Measurements from ENCODE around the gene NRIP2. TPM values are rescaled to one million over a fixed set of nuclear protein-coding genes. Genes with fewer than 3 reads are reported as not detected.
A peak's percentile ranks its signal among the peaks of the same experiment; 100 is the strongest.

The NRIP2 gene
- total RNA-seq, 2 donors from 2014 or later: not detected

- no peak overlapping the region for H3K4me3 Mint-ChIP-seq
- H3K27ac Mint-ChIP-seq: peak overlapping the region; percentile 41
- no peak for ATAC-seq
- DNase-seq: no peak
- H3K9me3 ChIP-seq (ENCODE audit: control insufficient read depth, low read length, poor library complexity, severe bottlenecking): no peaks in the 10 kb centered on the region
- H3K27me3 Mint-ChIP-seq: peaks cover 6% of the 10 kb centered on the region
- H3K36me3 Mint-ChIP-seq (ENCODE audit: low read depth): peaks cover 7% of the 10 kb centered on the region
- H3K4me1 Mint-ChIP-seq: peaks cover 15% of the 10 kb centered on the region
Observed at GRCh38 chr12:2833810-2834209, 1.0 kb downstream of the NRIP2 start.

DNA sequence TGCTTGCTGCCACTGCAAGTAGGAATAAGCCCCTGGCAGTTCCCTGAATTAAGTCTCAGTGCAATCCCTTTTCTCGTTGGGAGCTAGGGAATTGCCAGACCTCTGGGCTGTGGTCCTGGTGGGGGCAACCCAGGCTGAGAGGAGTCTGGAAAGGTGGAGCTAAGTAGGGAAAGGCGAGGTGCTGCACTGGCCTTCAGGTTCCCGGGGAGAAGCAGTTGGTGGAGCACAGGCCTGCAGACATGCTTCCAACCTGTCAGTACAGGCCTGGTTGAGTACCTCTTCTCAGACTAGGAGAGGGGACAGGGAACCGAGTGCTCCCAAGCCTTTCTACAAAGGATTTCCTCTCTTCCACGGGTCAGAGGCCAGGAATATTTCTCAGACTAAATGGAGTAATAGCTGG is 1.5 kb downstream of the NRIP2 start:
- Mint-ChIP-seq H3K4me3 (no peak overlapping the region), H3K27ac (peak overlapping the region; percentile 41), H3K36me3 (ENCODE audit: low read depth) (peaks cover 8% of the 10 kb centered on the region), H3K4me1 (peaks cover 15% of the 10 kb centered on the region), H3K27me3 (peaks cover 6% of the 10 kb centered on the region)
- ATAC-seq (no peak), DNase-seq (no peak)
- H3K9me3 ChIP-seq (ENCODE audit: control insufficient read depth, low read length, poor library complexity, severe bottlenecking): no peaks in the 10 kb centered on the region

- H3K36me3 Mint-ChIP-seq (ENCODE audit: low read depth): peaks cover 8% of the 10 kb centered on the region
- H3K4me1 Mint-ChIP-seq: peaks cover 15% of the 10 kb centered on the region
- no peak overlapping the region for H3K4me3 Mint-ChIP-seq
- ATAC-seq (no peak), DNase-seq (no peak)
- H3K9me3 ChIP-seq (ENCODE audit: control insufficient read depth, low read length, poor library complexity, severe bottlenecking): no peaks in the 10 kb centered on the region
- peak overlapping the region; percentile 54 for H3K27ac Mint-ChIP-seq
- peaks cover 6% of the 10 kb centered on the region for H3K27me3 Mint-ChIP-seq
Observed at GRCh38 chr12:2832550-2833127, 2.2 kb downstream of the NRIP2 start.

DNA sequence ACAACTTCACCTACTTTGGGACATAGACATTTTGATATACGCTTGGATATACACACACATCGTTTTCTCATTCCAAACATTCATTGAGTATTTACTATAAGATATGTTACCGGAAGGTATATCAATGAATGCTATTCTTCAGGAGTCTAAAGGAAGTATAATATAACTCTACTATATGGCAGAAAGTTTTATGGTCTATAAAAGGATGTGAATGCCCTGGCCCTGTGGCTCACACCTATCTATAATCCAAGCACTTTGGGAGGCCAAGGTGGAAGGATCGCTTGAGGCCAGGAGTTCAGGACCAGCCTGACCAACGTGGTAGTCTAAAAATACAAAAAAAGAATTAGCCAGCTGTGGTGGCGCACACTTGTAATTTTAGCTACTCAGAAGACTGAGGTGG is 5.6 kb downstream of the NRIP2 start:
- DNase-seq (no peak), ATAC-seq (no peak)
- Mint-ChIP-seq H3K36me3 (ENCODE audit: low read depth) (peaks cover 12% of the 10 kb centered on the region), H3K4me1 (peaks cover 10% of the 10 kb centered on the region), H3K27me3 (peaks cover 5% of the 10 kb centered on the region), H3K27ac (no peak overlapping the region), H3K4me3 (no peak overlapping the region)
- no peaks in the 10 kb centered on the region for H3K9me3 ChIP-seq (ENCODE audit: control insufficient read depth, low read length, poor library complexity, severe bottlenecking)

GRCh38 chr12:2826721-2827515 is 7.9 kb downstream of the NRIP2 start:
- Mint-ChIP-seq H3K36me3 (ENCODE audit: low read depth) (peaks cover 12% of the 10 kb centered on the region), H3K27me3 (no peaks in the 10 kb centered on the region), H3K4me1 (peaks cover 4% of the 10 kb centered on the region), H3K4me3 (no peak overlapping the region), H3K27ac (no peak overlapping the region)
- ATAC-seq (no peak), DNase-seq (no peak)
- H3K9me3 ChIP-seq (ENCODE audit: control insufficient read depth, low read length, poor library complexity, severe bottlenecking): no peaks in the 10 kb centered on the region

GRCh38 chr12:2826036-2826435 is 8.8 kb downstream of the NRIP2 start:
- DNase-seq (no peak), ATAC-seq (no peak)
- peaks cover 2% of the 10 kb centered on the region for H3K4me1 Mint-ChIP-seq
- peaks cover 7% of the 10 kb centered on the region for H3K36me3 Mint-ChIP-seq (ENCODE audit: low read depth)
- no peaks in the 10 kb centered on the region for H3K9me3 ChIP-seq (ENCODE audit: control insufficient read depth, low read length, poor library complexity, severe bottlenecking)
- no peak overlapping the region for H3K4me3 Mint-ChIP-seq
- no peaks in the 10 kb centered on the region for H3K27me3 Mint-ChIP-seq
- H3K27ac Mint-ChIP-seq: no peak overlapping the region

- DNase-seq: no peak
- Mint-ChIP-seq H3K4me3 (no peak overlapping the region), H3K27ac (no peak overlapping the region), H3K4me1 (peaks cover under 1% of the 10 kb centered on the region), H3K27me3 (no peaks in the 10 kb centered on the region), H3K36me3 (ENCODE audit: low read depth) (peaks cover 7% of the 10 kb centered on the region)
- no peak for ATAC-seq
- H3K9me3 ChIP-seq (ENCODE audit: control insufficient read depth, low read length, poor library complexity, severe bottlenecking): no peaks in the 10 kb centered on the region
Observed at GRCh38 chr12:2825132-2825531, 9.7 kb downstream of the NRIP2 start.

DNA sequence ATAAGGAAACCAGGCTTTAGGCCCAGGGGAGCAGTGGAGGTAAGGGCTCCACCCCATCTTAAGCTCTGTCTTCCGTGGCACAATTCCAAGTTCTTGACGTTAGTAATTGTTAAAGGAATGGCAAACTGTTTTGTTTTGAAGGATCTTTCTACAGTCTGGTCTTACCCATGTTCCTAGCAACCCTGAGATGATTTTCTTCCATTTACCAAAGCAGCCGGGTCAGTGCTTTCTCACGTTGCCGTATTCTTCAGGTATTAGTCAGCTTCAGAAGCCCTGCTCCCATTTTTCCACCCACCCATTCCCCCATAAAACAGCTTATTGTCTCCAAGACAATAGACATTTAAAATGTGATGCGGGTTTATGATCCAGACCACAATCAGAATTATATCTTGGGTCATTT is 10.3 kb downstream of the NRIP2 start:
- H3K4me3 Mint-ChIP-seq: no peak overlapping the region
- peaks cover 9% of the 10 kb centered on the region for H3K36me3 Mint-ChIP-seq (ENCODE audit: low read depth)
- peaks cover under 1% of the 10 kb centered on the region for H3K4me1 Mint-ChIP-seq
- H3K27me3 Mint-ChIP-seq: no peaks in the 10 kb centered on the region
- no peak overlapping the region for H3K27ac Mint-ChIP-seq
- ATAC-seq (no peak), DNase-seq (no peak)
- no peaks in the 10 kb centered on the region for H3K9me3 ChIP-seq (ENCODE audit: control insufficient read depth, low read length, poor library complexity, severe bottlenecking)

GRCh38 chr12:2823483-2823882 is 11.4 kb downstream of the NRIP2 start:
- Mint-ChIP-seq H3K27me3 (no peaks in the 10 kb centered on the region), H3K4me3 (no peak overlapping the region), H3K4me1 (peaks cover 2% of the 10 kb centered on the region), H3K27ac (no peak overlapping the region), H3K36me3 (ENCODE audit: low read depth) (peaks cover 7% of the 10 kb centered on the region)
- H3K9me3 ChIP-seq (ENCODE audit: control insufficient read depth, low read length, poor library complexity, severe bottlenecking): no peaks in the 10 kb centered on the region
- ATAC-seq: no peak
- DNase-seq: no peak

- no peaks in the 10 kb centered on the region for H3K27me3 Mint-ChIP-seq
- no peak for DNase-seq
- H3K9me3 ChIP-seq (ENCODE audit: control insufficient read depth, low read length, poor library complexity, severe bottlenecking): no peaks in the 10 kb centered on the region
Observed at GRCh38 chr12:2820432-2820831, 14.4 kb downstream of the NRIP2 start.

DNA sequence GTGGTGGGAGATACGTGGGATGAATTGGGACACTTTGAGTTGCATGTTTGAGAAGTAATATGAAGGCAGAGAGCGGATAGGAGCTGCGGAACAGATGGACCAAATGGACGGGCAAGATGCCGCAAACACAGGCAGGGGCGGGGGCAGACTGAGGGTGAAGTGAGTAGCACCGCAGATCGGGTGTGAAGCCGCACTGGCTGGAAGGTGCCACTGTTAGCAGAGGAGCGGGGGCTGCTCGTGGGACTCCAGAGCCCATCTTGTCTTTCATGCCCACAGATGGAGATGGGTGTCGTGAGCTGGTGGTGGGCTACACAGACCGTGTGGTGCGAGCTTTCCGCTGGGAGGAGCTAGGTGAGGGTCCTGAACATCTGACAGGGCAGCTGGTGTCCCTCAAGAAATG is 15.0 kb downstream of the NRIP2 start:
- Mint-ChIP-seq H3K27me3 (no peaks in the 10 kb centered on the region), H3K27ac (no peak overlapping the region), H3K4me1 (peaks cover 7% of the 10 kb centered on the region), H3K4me3 (no peak overlapping the region), H3K36me3 (ENCODE audit: low read depth) (peaks cover 6% of the 10 kb centered on the region)
- DNase-seq (no peak), ATAC-seq (no peak)
- no peaks in the 10 kb centered on the region for H3K9me3 ChIP-seq (ENCODE audit: control insufficient read depth, low read length, poor library complexity, severe bottlenecking)

More at GRCh38 chr12:2820432-2820831, 14.4 kb downstream of the NRIP2 start:
- H3K4me3 Mint-ChIP-seq: no peak overlapping the region
- H3K4me1 Mint-ChIP-seq: peaks cover 5% of the 10 kb centered on the region
- no peak overlapping the region for H3K27ac Mint-ChIP-seq
- no peak for ATAC-seq
- H3K36me3 Mint-ChIP-seq (ENCODE audit: low read depth): peaks cover 6% of the 10 kb centered on the region

DNA sequence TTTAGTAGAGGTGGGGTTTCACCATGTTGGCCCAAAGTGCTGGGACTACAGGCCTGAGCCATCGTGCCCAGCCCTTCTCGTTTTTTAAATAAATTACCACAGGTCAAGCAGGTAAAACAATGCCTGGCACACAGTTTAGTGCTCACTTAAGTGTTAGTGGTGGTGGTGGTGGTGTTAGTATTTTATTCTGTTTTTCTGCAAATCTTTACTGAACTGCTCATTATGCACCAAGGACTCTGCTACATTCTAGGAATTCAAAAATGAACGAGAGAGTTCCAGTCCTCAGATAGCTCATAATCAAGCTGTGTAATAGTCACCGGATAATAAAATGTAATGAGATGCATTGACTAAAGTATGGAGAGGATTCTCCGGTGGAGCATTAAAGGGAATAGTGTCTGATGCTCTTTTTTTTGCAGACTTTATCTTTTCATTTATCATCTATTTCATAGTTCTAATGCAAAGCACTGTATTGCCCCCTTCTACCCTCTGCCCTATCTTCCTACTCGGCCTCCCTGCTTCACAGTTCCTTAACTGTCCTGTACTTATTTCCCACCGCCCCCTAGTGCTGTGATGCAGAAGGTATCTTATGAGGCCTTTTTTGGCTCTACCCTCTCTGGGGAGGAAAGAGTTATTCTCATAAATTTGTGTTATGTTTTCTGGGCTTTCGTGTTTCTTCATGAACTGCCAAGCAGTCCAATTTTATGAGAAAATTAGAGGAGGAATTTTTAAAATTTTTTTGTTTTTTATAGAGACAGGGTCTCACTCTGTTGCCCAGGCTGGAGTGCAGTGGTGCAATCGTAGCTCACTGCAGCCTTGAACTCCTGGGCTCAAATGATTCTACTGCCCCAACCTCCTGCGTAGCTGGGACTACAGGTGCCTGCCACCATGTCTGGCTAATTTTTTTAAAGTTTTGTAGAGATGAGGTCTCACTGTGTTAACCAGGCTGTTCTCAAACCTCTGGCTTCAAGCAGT is 21.3 kb downstream of the NRIP2 start:
- ATAC-seq (peak; percentile 14), DNase-seq (peak in 1 of 3 donors; percentile 21)
- no peaks in the 10 kb centered on the region for H3K9me3 ChIP-seq (ENCODE audit: control insufficient read depth, low read length, poor library complexity, severe bottlenecking)
- Mint-ChIP-seq H3K4me1 (peaks cover 26% of the 10 kb centered on the region), H3K4me3 (peak overlapping the region; percentile 99), H3K27me3 (no peaks in the 10 kb centered on the region), H3K27ac (peak overlapping the region; percentile 98), H3K36me3 (ENCODE audit: low read depth) (peaks cover 5% of the 10 kb centered on the region)
